HCT116 (cell line): ENCODE results near the gene MAML2. TPM values are rescaled to one million over a fixed set of nuclear protein-coding genes. Genes with fewer than 3 reads are reported as not detected.

Experiments
- ATAC-seq: fragments of 200-7000 bp; cut with Tn5 transposase; 2 replicates; pipeline ENCODE4 v1.9.1; 2020; ENCODE audit warnings: mild to moderate bottlenecking, moderate library complexity
- BruUV-seq: library from RNA; stranded (reverse); fragments of 400-500 nt; replicated peaks from 2 replicates; lab custom pipeline; 2021; lab: Mats Ljungman, UMichigan
- CTCF ChIA-PET: fragments of 300-600 bp; sonication (Branson Sonifier 250); formaldehyde crosslinking; loops from one replicate; lab custom pipeline; 2021; ENCODE audit warnings: antibody characterized with exemption; lab: Charles Lee
- POLR2A ChIA-PET: fragments of 300-600, 350-600 bp; sonication (Branson Sonifier 250); formaldehyde crosslinking; loops from one replicate; lab custom pipeline; 2021; ENCODE audit warnings: antibody characterized with exemption; lab: Charles Lee
- RAD21 ChIA-PET, 2 experiments: fragments of 300-600 bp; sonication (Branson Sonifier 250); formaldehyde crosslinking; loops; one replicate each; lab custom pipeline; 2023; ENCODE audit warnings: low total read pairs in 2 of 2; ENCODE audit not compliant: uncharacterized antibody in 2 of 2, unreplicated experiment in 2 of 2, low non-redundant PET in 1 of 2; lab: Charles Lee
- DNase-seq: peaks from one replicate; pipeline ENCODE4 v3.0.0-alpha.2; 2010; ENCODE audit warnings: low read depth, low spot score
- H2AFZ ChIP-seq: fragments of 200-600 bp; shearing (Covaris generic), sonication (generic); 2 replicates; pipeline ENCODE4 v1.6.1; 2017; ENCODE audit warnings: low read depth, mixed run types, mixed read lengths, antibody characterized with exemption, low read length; ENCODE audit not compliant: poor library complexity, severe bottlenecking
- H3K27ac ChIP-seq: 2 replicates; pipeline ENCODE4 v1.5.1; 2012; ENCODE audit warnings: low read depth, low read length
- H3K27me3 ChIP-seq: fragments of 200-600 bp; sonication (generic); 2 replicates; pipeline ENCODE4 v1.6.1; 2016; ENCODE audit warnings: mixed run types, low read length, mixed read lengths; ENCODE audit not compliant: insufficient read depth
- H3K36me3 ChIP-seq, 2 experiments: fragments of 200-500 bp in 1 of 2; fragments of 200-600 bp in 1 of 2; sonication (Bioruptor generic) in 1 of 2; sonication (generic) in 1 of 2; 2 replicates each; pipeline versions ENCODE4 v1.5.1 to v1.6.1; 2014 to 2016; ENCODE audit warnings: low read length in 2 of 2, inconsistent platforms in 1 of 2, mixed read lengths in 1 of 2, mixed run types in 1 of 2; ENCODE audit not compliant: insufficient read depth in 2 of 2, control insufficient read depth in 1 of 2
- H3K4me1 ChIP-seq, 2 experiments: fragments of 200-600 bp in 1 of 2; sonication (generic) in 1 of 2; 2 replicates each; pipeline versions ENCODE4 v1.5.1 to v1.6.1; 2012 to 2017; ENCODE audit warnings: low read length in 2 of 2, inconsistent platforms in 1 of 2, mild to moderate bottlenecking in 1 of 2, mixed read lengths in 1 of 2, mixed run types in 1 of 2, moderate library complexity in 1 of 2; ENCODE audit not compliant: insufficient read depth in 2 of 2, control insufficient read depth in 1 of 2
- H3K4me2 ChIP-seq: fragments of 200-600 bp; sonication (generic); 2 replicates; pipeline ENCODE4 v1.6.1; 2017; ENCODE audit warnings: mixed run types, low read length, mixed read lengths
- H3K4me3 ChIP-seq, 2 experiments: fragments of 200-600 bp in 1 of 2; sonication (generic) in 1 of 2; replicated peaks in 1 of 2; 2 replicates each; pipeline ENCODE4 v1.5.1; 2011 to 2016; ENCODE audit warnings: low read length in 2 of 2, control low read depth in 1 of 2, low read depth in 1 of 2, mild to moderate bottlenecking in 1 of 2, mixed read lengths in 1 of 2, mixed run types in 1 of 2
- H3K79me2 ChIP-seq: fragments of 200-600 bp; sonication (generic); 2 replicates; pipeline ENCODE4 v1.6.1; 2017; ENCODE audit warnings: mild to moderate bottlenecking, mixed run types, low read length, moderate library complexity, mixed read lengths; ENCODE audit not compliant: insufficient read depth
- H3K9ac ChIP-seq: fragments of 200-600 bp; sonication (generic); 2 replicates; pipeline ENCODE4 v1.6.1; 2016; ENCODE audit warnings: low read length, mixed read lengths
- H3K9me2 ChIP-seq: fragments of 200-600 bp; sonication (generic), shearing (Covaris generic); 2 replicates; pipeline ENCODE4 v1.6.1; 2017; ENCODE audit warnings: mixed run types, mild to moderate bottlenecking, moderate library complexity; ENCODE audit not compliant: insufficient read depth
- H3K9me3 ChIP-seq, 2 experiments: fragments of 200-500 bp in 1 of 2; fragments of 200-600 bp in 1 of 2; sonication (Bioruptor generic) in 1 of 2; sonication (generic) in 1 of 2; 2 replicates each; pipeline ENCODE4 v1.6.1; 2014 to 2017; ENCODE audit warnings: low read length in 2 of 2, mixed read lengths in 2 of 2, inconsistent platforms in 1 of 2, low read depth in 1 of 2, mild to moderate bottlenecking in 1 of 2, mixed run types in 1 of 2, moderate library complexity in 1 of 2; ENCODE audit not compliant: control insufficient read depth in 1 of 2, insufficient read depth in 1 of 2
- H4K20me1 ChIP-seq: fragments of 200-600 bp; sonication (generic), shearing (Covaris generic); 2 replicates; pipeline ENCODE4 v1.6.1; 2017; ENCODE audit warnings: mixed run types, mild to moderate bottlenecking, moderate library complexity; ENCODE audit not compliant: insufficient read depth
- ATF3 ChIP-seq: IDR thresholded peaks from 2 replicates; pipeline ENCODE4 v1.6.1; 2012
- CBX3 ChIP-seq: IDR thresholded peaks from 2 replicates; pipeline ENCODE4 v1.6.1; 2012; ENCODE audit warnings: low read depth
- CEBPB ChIP-seq: IDR thresholded peaks from 2 replicates; pipeline ENCODE4 v1.6.1; 2012; ENCODE audit warnings: low read depth
- CTCF ChIP-seq, 3 experiments: fragments of 200-600 bp in 1 of 3; sonication (generic) in 1 of 3; IDR thresholded peaks in 2 of 3; conservative IDR thresholded peaks in 1 of 3; 2 replicates each; pipeline ENCODE4 v1.5.1; 2012 to 2017; ENCODE audit warnings: low read depth in 2 of 3, low read length in 2 of 3, antibody characterized with exemption in 1 of 3, borderline replicate concordance in 1 of 3, control low read depth in 1 of 3, mild to moderate bottlenecking in 1 of 3, mixed read lengths in 1 of 3, mixed run types in 1 of 3, moderate library complexity in 1 of 3; ENCODE audit not compliant: insufficient read depth in 1 of 3
- EGR1 ChIP-seq: IDR thresholded peaks from 2 replicates; pipeline ENCODE4 v1.6.1; 2012; ENCODE audit warnings: low read depth
- ELF1 ChIP-seq: IDR thresholded peaks from 2 replicates; pipeline ENCODE4 v1.6.1; 2012; ENCODE audit warnings: low read depth, borderline replicate concordance
- EZH2 ChIP-seq: fragments of 200-600 bp; sonication (generic); IDR thresholded peaks from 2 replicates; pipeline ENCODE4 v1.6.1; 2017; ENCODE audit warnings: antibody characterized with exemption, mixed run types
- EZH2phosphoT487 ChIP-seq: fragments of 200-600 bp; IDR thresholded peaks from 2 replicates; pipeline ENCODE4 v1.6.1; 2018; ENCODE audit warnings: antibody characterized with exemption, borderline replicate concordance
- JUND ChIP-seq: IDR thresholded peaks from 2 replicates; pipeline ENCODE4 v1.6.1; 2012
- POLR2A ChIP-seq: IDR thresholded peaks from 2 replicates; pipeline ENCODE4 v1.7.0; 2011; ENCODE audit warnings: borderline replicate concordance; ENCODE audit not compliant: insufficient read depth, insufficient read length; ENCODE audit errors: extremely low read depth
- POLR2AphosphoS5 ChIP-seq: IDR thresholded peaks from 2 replicates; pipeline ENCODE4 v1.6.1; 2011; ENCODE audit warnings: mild to moderate bottlenecking, low read depth, low read length, moderate library complexity
- RAD21 ChIP-seq: IDR thresholded peaks from 2 replicates; pipeline ENCODE4 v1.6.1; 2012; ENCODE audit warnings: low read depth, mild to moderate bottlenecking
- REST ChIP-seq: IDR thresholded peaks from 2 replicates; pipeline ENCODE4 v1.6.1; 2012; ENCODE audit warnings: low read depth
- SIN3A ChIP-seq: IDR thresholded peaks from 2 replicates; pipeline ENCODE4 v1.6.1; 2012; ENCODE audit warnings: low read depth
- SP1 ChIP-seq: IDR thresholded peaks from 2 replicates; pipeline ENCODE4 v1.6.1; 2012; ENCODE audit warnings: low read depth
- SRF ChIP-seq: IDR thresholded peaks from 2 replicates; pipeline ENCODE4 v1.6.1; 2012; ENCODE audit warnings: low read depth
- YY1 ChIP-seq: IDR thresholded peaks from 2 replicates; pipeline ENCODE4 v1.6.1; 2011; ENCODE audit warnings: low read length, low read depth, moderate library complexity, mild to moderate bottlenecking; ENCODE audit not compliant: insufficient replicate concordance; ENCODE audit errors: extremely low read depth
- ZBTB33 ChIP-seq: IDR thresholded peaks from 2 replicates; pipeline ENCODE4 v1.6.1; 2011; ENCODE audit warnings: mild to moderate bottlenecking, low read length, moderate library complexity; ENCODE audit not compliant: insufficient replicate concordance; ENCODE audit errors: extremely low read depth
- ZFX ChIP-seq: fragments of 450-650 bp; IDR thresholded peaks from 2 replicates; pipeline ENCODE4 v1.6.1; 2017
- intact Hi-C: fragments of 100-400 bp; cut with micrococcal nuclease; formaldehyde crosslinking; loops from 2 replicates; pipeline ENCODE4 v1.10.0; 2022
- total RNA-seq: library from RNA; stranded (reverse); gene quantifications from one replicate; pipeline ENCODE4 v1.2.1, GENCODE V29; 2021; ENCODE audit not compliant: unreplicated experiment

The MAML2 gene
- total RNA-seq, 1 experiment from 2014 or later: 2.6 TPM

GRCh38 chr11:96227244-96227643 is 115.8 kb downstream of the MAML2 start:
- no peaks in the 10 kb centered on the region for H3K9me3 ChIP-seq
- DNase-seq (no peak), ATAC-seq (no peak)
- no peak overlapping the region for H3K9ac ChIP-seq
- ChIA-PET CTCF (no interaction called here), RAD21 (no interaction called here), POLR2A (interaction anchor here (1.7 kb wide), 1 partner anchor 16 kb away, joined by 6 read pairs; no protein-coding TSS in a partner anchor)
- H3K4me3 ChIP-seq: no peak overlapping the region
- no peaks in the 10 kb centered on the region for H3K9me2 ChIP-seq
- H4K20me1 ChIP-seq: no peaks in the 10 kb centered on the region
- TF ChIP-seq POLR2A: no peak
- TF ChIP-seq POLR2AphosphoS5: no peak
- TF ChIP-seq JUND: no peak
- no peak for TF ChIP-seq ATF3
- TF ChIP-seq ZFX: no peak
- TF ChIP-seq EGR1: no peak
- TF ChIP-seq EZH2: no peak
- TF ChIP-seq EZH2phosphoT487: no peak
- no peak for TF ChIP-seq RAD21
- TF ChIP-seq REST: no peak
- no peak for TF ChIP-seq ELF1
- no peak for TF ChIP-seq CTCF (IDR thresholded peaks at IDR 0.05 in 2 of 3, conservative IDR thresholded peaks at IDR 0.05 in 1 of 3; ENCODE audit: borderline replicate concordance in 1 of 3, insufficient read depth in 1 of 3, low read depth in 2 of 3, low read length in 2 of 3)
- no peak for TF ChIP-seq CEBPB
- no peak for TF ChIP-seq SIN3A
- no peak for TF ChIP-seq YY1
- TF ChIP-seq ZBTB33: no peak
- no peak for TF ChIP-seq CBX3
- TF ChIP-seq SRF: no peak
- TF ChIP-seq SP1: no peak
- intact Hi-C loops: no loop called here
- no peaks in the 10 kb centered on the region for H3K36me3 ChIP-seq
- no peak overlapping the region for H3K4me2 ChIP-seq
- no peak overlapping the region for H2AFZ ChIP-seq
- BruUV-seq: no TSS peak
- H3K27me3 ChIP-seq: no peaks in the 10 kb centered on the region
- no peaks in the 10 kb centered on the region for H3K79me2 ChIP-seq
- H3K4me1 ChIP-seq: peaks cover 9 to 16% of the 10 kb centered on the region in 2 experiments; a peak in 3 of 4 replicates
- H3K27ac ChIP-seq: no peak overlapping the region
